AG04450 (cell line): ENCODE measurements around the gene SPX. TPM values are rescaled to one million over a fixed set of nuclear protein-coding genes. Genes with fewer than 3 reads are reported as not detected.

Experiments
- CTCF ChIA-PET: fragments of 300-600, 350-600 bp; formaldehyde crosslinking; extraction: SDS; loops from one replicate; lab custom pipeline; 2022; ENCODE audit warnings: antibody characterized with exemption, inconsistent platforms; lab: Charles Lee
- POLR2A ChIA-PET: fragments of 350-600 bp; formaldehyde crosslinking; extraction: SDS; loops from one replicate; lab custom pipeline; 2021; ENCODE audit warnings: antibody characterized with exemption, inconsistent platforms; lab: Yijun Ruan, JAX
- DNase-seq: peaks from one replicate; pipeline ENCODE4 v3.0.0-alpha.2; 2011; ENCODE audit warnings: low read depth, low spot score
- H3K27ac ChIP-seq: one replicate; pipeline ENCODE4 v1.5.1; 2012; ENCODE audit warnings: low read depth, low read length, control low read depth
- H3K27me3 ChIP-seq: one replicate; pipeline ENCODE4 v1.6.0; 2012; ENCODE audit warnings: low read length; ENCODE audit not compliant: control insufficient read depth, insufficient read depth
- H3K4me3 ChIP-seq: 2 replicates; pipeline ENCODE4 v1.5.1; 2011; ENCODE audit warnings: mild to moderate bottlenecking, low read depth, low read length, control low read depth
- H3K9me3 ChIP-seq: 2 replicates; pipeline ENCODE4 v1.5.1; 2012; ENCODE audit warnings: low read length; ENCODE audit not compliant: control insufficient read depth, insufficient read depth
- CTCF ChIP-seq: IDR thresholded peaks from 2 replicates; pipeline ENCODE4 v1.5.1; 2011; ENCODE audit warnings: low read depth, low read length, control low read depth, inconsistent platforms
- polyA plus RNA-seq: library from polyadenylated mRNA; depleted of rRNA; stranded (reverse); fragments of >200 nt; gene quantifications from 2 replicates; pipeline ENCODE4 v1.2.3, GENCODE V29; 2011

Gene SPX
- polyA plus RNA-seq, 1 experiment = 0.14 TPM

- POLR2A ChIA-PET = no interaction called here
- Histone ChIP-seq H3K9me3 (no peaks in the 10 kb centered on the region), H3K27ac (no peak overlapping the region), H3K27me3 (peaks cover 3% of the 10 kb centered on the region), H3K4me3 (no peak overlapping the region)
- DNase-seq = no peak
- CTCF ChIA-PET = interaction anchor here (2.3 kb wide), 1 partner anchor 152 kb away, joined by 5 read pairs; no protein-coding TSS in a partner anchor
- TF ChIP-seq CTCF = no peak
Measured at GRCh38 chr12:21528953-21529352, 2.9 kb downstream of the SPX start.

- no peak for TF ChIP-seq CTCF
- Histone ChIP-seq H3K9me3 (no peaks in the 10 kb centered on the region), H3K4me3 (no peak overlapping the region), H3K27ac (no peak overlapping the region), H3K27me3 (peaks cover 3% of the 10 kb centered on the region)
- ChIA-PET CTCF (interaction anchor here (2.3 kb wide), 1 partner anchor 152 kb away, joined by 5 read pairs; no protein-coding TSS in a partner anchor), POLR2A (no interaction called here)
- no peak for DNase-seq
Measured at GRCh38 chr12:21529456-21529855, 3.4 kb downstream of the SPX start.

- POLR2A ChIA-PET = no interaction called here
Measured at GRCh38 chr12:21538061-21538653, 12.1 kb downstream of the SPX start.

GRCh38 chr12:21539797-21540196, 13.7 kb downstream of the SPX start:
- no peaks in the 10 kb centered on the region for H3K9me3 ChIP-seq
- H3K27me3 ChIP-seq = no peaks in the 10 kb centered on the region
- TF ChIP-seq CTCF = no peak
- DNase-seq = no peak
- no peak overlapping the region for H3K27ac ChIP-seq
- POLR2A ChIA-PET = no interaction called here
- H3K4me3 ChIP-seq = no peak overlapping the region
- CTCF ChIA-PET = no interaction called here

More at GRCh38 chr12:21538061-21538653, 12.1 kb downstream of the SPX start:
- no peak for TF ChIP-seq CTCF
- no peaks in the 10 kb centered on the region for H3K27me3 ChIP-seq
- DNase-seq = no peak
- CTCF ChIA-PET = no interaction called here
- H3K9me3 ChIP-seq = no peaks in the 10 kb centered on the region
- H3K4me3 ChIP-seq = no peak overlapping the region
- no peak overlapping the region for H3K27ac ChIP-seq

- H3K4me3 ChIP-seq = no peak overlapping the region
- ChIA-PET CTCF (no interaction called here), POLR2A (no interaction called here)
- TF ChIP-seq CTCF = no peak
- H3K9me3 ChIP-seq = no peaks in the 10 kb centered on the region
- no peak overlapping the region for H3K27ac ChIP-seq
- no peaks in the 10 kb centered on the region for H3K27me3 ChIP-seq
- DNase-seq = no peak
Measured at GRCh38 chr12:21541773-21542172, 15.7 kb downstream of the SPX start.
